IMR-90 (cell line): ENCODE results near the gene ANO2. TPM values are rescaled to one million over a fixed set of nuclear protein-coding genes. Genes with fewer than 3 reads are reported as not detected.

ENCODE experiments used
- ATAC-seq: fragments of 200-7000 bp; cut with Tn5 transposase; 2 replicates; pipeline ENCODE4 v1.9.1; 2020; ENCODE audit warnings: low read depth, mild to moderate bottlenecking, moderate library complexity
- BruUV-seq: library from RNA; stranded (reverse); fragments of 400-500 nt; replicated peaks from 2 replicates; lab custom pipeline; 2021; lab: Mats Ljungman, UMichigan
- CTCF ChIA-PET: fragments of 300-600 bp; formaldehyde crosslinking; extraction: SDS; loops from one replicate; lab custom pipeline; 2021; ENCODE audit warnings: antibody characterized with exemption; lab: Yijun Ruan, JAX
- POLR2A ChIA-PET: fragments of 300-600 bp; sonication (Branson Sonifier 250); formaldehyde crosslinking; loops from one replicate; lab custom pipeline; 2022; ENCODE audit warnings: antibody characterized with exemption; ENCODE audit not compliant: unreplicated experiment; lab: Charles Lee
- DNase-seq: peaks from one replicate; pipeline ENCODE4 v3.0.0; 2013
- H2AFZ ChIP-seq: replicated peaks from 2 replicates; pipeline ENCODE3; 2013; ENCODE audit warnings: low read length, mild to moderate bottlenecking; ENCODE audit not compliant: poor library complexity
- H2AK5ac ChIP-seq: 2 replicates; pipeline ENCODE4 v1.6.1; 2013; ENCODE audit warnings: low read depth, low read length, inconsistent platforms
- H2AK9ac ChIP-seq: replicated peaks from 2 replicates; pipeline ENCODE3; 2013; ENCODE audit warnings: mild to moderate bottlenecking, low read depth, low read length, moderate library complexity; ENCODE audit not compliant: poor library complexity
- H2BK120ac ChIP-seq: 2 replicates; pipeline ENCODE4 v1.6.1; 2013; ENCODE audit warnings: low read depth, low read length, inconsistent platforms
- H2BK15ac ChIP-seq: 3 replicates; pipeline ENCODE4 v1.6.1; 2013; ENCODE audit warnings: low read depth, low read length, inconsistent platforms
- H2BK20ac ChIP-seq: 2 replicates; pipeline ENCODE4 v1.6.1; 2013; ENCODE audit warnings: low read depth, mild to moderate bottlenecking, inconsistent platforms, low read length, moderate library complexity
- H2BK5ac ChIP-seq: 2 replicates; pipeline ENCODE4 v1.6.1; 2013; ENCODE audit warnings: mild to moderate bottlenecking, low read depth, low read length, inconsistent platforms; ENCODE audit not compliant: poor library complexity, severe bottlenecking
- H3K14ac ChIP-seq: replicated peaks from 2 replicates; pipeline ENCODE4 v1.6.1; 2013; ENCODE audit warnings: low read depth, low read length, inconsistent platforms
- H3K18ac ChIP-seq: 2 replicates; pipeline ENCODE4 v1.6.1; 2013; ENCODE audit warnings: low read depth, low read length, control low read depth
- H3K23ac ChIP-seq: 2 replicates; pipeline ENCODE4 v1.6.1; 2013; ENCODE audit warnings: low read depth, low read length, inconsistent platforms
- H3K27ac ChIP-seq: 2 replicates; pipeline ENCODE4 v1.5.1; 2013; ENCODE audit warnings: mild to moderate bottlenecking, control low read depth, low read length; ENCODE audit not compliant: insufficient read depth
- H3K27me3 ChIP-seq: 2 replicates; pipeline ENCODE4 v1.6.1; 2013; ENCODE audit warnings: low read length; ENCODE audit not compliant: control insufficient read depth, insufficient read depth
- H3K36me3 ChIP-seq: 2 replicates; pipeline ENCODE4 v1.6.1; 2013; ENCODE audit warnings: low read length, mixed read lengths; ENCODE audit not compliant: control insufficient read depth, insufficient read depth
- H3K4ac ChIP-seq: 2 replicates; pipeline ENCODE4 v1.6.1; 2013; ENCODE audit warnings: low read depth, low read length, inconsistent platforms
- H3K4me1 ChIP-seq: 2 replicates; pipeline ENCODE4 v1.6.1; 2013; ENCODE audit warnings: low read length, mixed read lengths; ENCODE audit not compliant: control insufficient read depth, insufficient read depth
- H3K4me2 ChIP-seq: 2 replicates; pipeline ENCODE4 v1.6.1; 2013; ENCODE audit warnings: low read depth, mild to moderate bottlenecking, control low read depth, low read length, moderate library complexity
- H3K4me3 ChIP-seq: 2 replicates; pipeline ENCODE4 v1.5.1; 2013; ENCODE audit warnings: low read depth, mild to moderate bottlenecking, control low read depth, low read length, moderate library complexity; ENCODE audit not compliant: insufficient read depth
- H3K56ac ChIP-seq: 2 replicates; pipeline ENCODE4 v1.6.1; 2013; ENCODE audit warnings: low read length, inconsistent platforms; ENCODE audit not compliant: insufficient read depth; ENCODE audit errors: extremely low read depth
- H3K79me1 ChIP-seq, 2 experiments: 2 replicates each; pipeline ENCODE4 v1.6.1; 2013; ENCODE audit warnings: low read length in 2 of 2, inconsistent platforms in 1 of 2, low read depth in 1 of 2
- H3K9ac ChIP-seq: 2 replicates; pipeline ENCODE4 v1.6.1; 2013; ENCODE audit warnings: low read depth, low read length, control low read depth
- H3K9me1 ChIP-seq: 2 replicates; pipeline ENCODE4 v1.6.1; 2013; ENCODE audit warnings: low read length, inconsistent platforms; ENCODE audit not compliant: insufficient read depth
- H3K9me3 ChIP-seq: 2 replicates; pipeline ENCODE4 v1.6.1; 2013; ENCODE audit warnings: low read length; ENCODE audit not compliant: control insufficient read depth, insufficient read depth
- H4K20me1 ChIP-seq: 2 replicates; pipeline ENCODE4 v1.6.1; 2013; ENCODE audit warnings: low read length, inconsistent platforms; ENCODE audit not compliant: insufficient read depth
- H4K5ac ChIP-seq: 2 replicates; pipeline ENCODE4 v1.6.1; 2013; ENCODE audit warnings: mild to moderate bottlenecking, low read depth, low read length, control low read depth
- H4K8ac ChIP-seq, 2 experiments: 2 replicates each; pipeline ENCODE4 v1.6.1; 2013; ENCODE audit warnings: low read depth in 2 of 2, low read length in 2 of 2, control low read depth in 1 of 2, inconsistent platforms in 1 of 2
- H4K91ac ChIP-seq: 2 replicates; pipeline ENCODE4 v1.6.1; 2013; ENCODE audit warnings: low read depth, low read length, inconsistent platforms; ENCODE audit not compliant: insufficient read depth
- BHLHE40 ChIP-seq: fragments of 150-350 bp; IDR thresholded peaks from 2 replicates; pipeline ENCODE4 v1.6.1; 2016; ENCODE audit warnings: mild to moderate bottlenecking, low read depth, low read length
- FOS ChIP-seq: fragments of 150-350 bp; IDR thresholded peaks from 2 replicates; pipeline ENCODE4 v1.6.1; 2016; ENCODE audit warnings: low read depth, low read length
- MAFK ChIP-seq: IDR thresholded peaks from 2 replicates; pipeline ENCODE4 v1.6.1; 2012; ENCODE audit warnings: low read depth, low read length, improper control_type of control experiment
- MAZ ChIP-seq: IDR thresholded peaks from 2 replicates; pipeline ENCODE4 v1.6.1; 2012; ENCODE audit warnings: low read depth, mild to moderate bottlenecking, low read length, improper control_type of control experiment, moderate library complexity, borderline replicate concordance
- NFE2L2 ChIP-seq: fragments of 150-350 bp; IDR thresholded peaks from 2 replicates; pipeline ENCODE4 v1.6.1; 2016; ENCODE audit warnings: low read depth, mild to moderate bottlenecking, low read length
- POLR2A ChIP-seq: IDR thresholded peaks from 2 replicates; pipeline ENCODE4 v1.6.1; 2012; ENCODE audit warnings: mild to moderate bottlenecking, low read depth, low read length
- RCOR1 ChIP-seq: IDR thresholded peaks from 2 replicates; pipeline ENCODE4 v1.6.1; 2012; ENCODE audit warnings: mild to moderate bottlenecking, low read length, improper control_type of control experiment; ENCODE audit not compliant: insufficient replicate concordance
- SMC3 ChIP-seq: fragments of 150-350 bp; IDR thresholded peaks from 2 replicates; pipeline ENCODE4 v1.6.1; 2016; ENCODE audit warnings: low read depth, mild to moderate bottlenecking, antibody characterized with exemption, low read length, moderate library complexity
- WGBS, 2 experiments: methylation state at CpG; one replicate each; pipeline versions ENCODE4 v1.1.5 to v1.1.7; 2013; ENCODE audit warnings: missing lambda C conversion rate in 2 of 2; ENCODE audit not compliant: insufficient read length in 1 of 2; ENCODE audit errors: extremely low coverage in 2 of 2; 5-methylcytosine and 5-hydroxymethylcytosine counted together
- dilution Hi-C: fragments of 300-500 bp; cut with HindIII; formaldehyde crosslinking; loops from one replicate; pipeline ENCODE4 v1.14.3; 2018; ENCODE audit warnings: low sequenced_read_pairs; ENCODE audit not compliant: unreplicated experiment
- in situ Hi-C: fragments of 300-500 bp; cut with MboI; formaldehyde crosslinking; loops from 3 replicates; pipeline ENCODE4 v1.14.3; 2019; ENCODE audit warnings: low sequenced_read_pairs, inconsistent platforms, mixed read lengths
- intact Hi-C: fragments of 100-400 bp; cut with micrococcal nuclease; formaldehyde crosslinking; loops from 2 replicates; pipeline ENCODE4 v1.10.0; 2022
- polyA plus RNA-seq, 3 experiments: library from polyadenylated mRNA; depleted of rRNA; stranded (reverse); fragments of >200 nt; gene quantifications; 2 replicates each; pipeline ENCODE4 v1.2.3, GENCODE V29; 2012; ENCODE audit warnings: low replicate concordance in 1 of 3
- total RNA-seq: library from RNA; depleted of rRNA; stranded (reverse); fragments of >200 nt; gene quantifications from 2 replicates; pipeline ENCODE4 v1.2.3, GENCODE V29; 2012
- TF ChIP-seq, protein P1 (sequence below): fragments of 150-350 bp; IDR thresholded peaks from 2 replicates; pipeline ENCODE4 v1.6.1; 2016; ENCODE audit warnings: low read depth, mild to moderate bottlenecking, low read length, moderate library complexity, borderline replicate concordance

The ANO2 gene
- total and polyA plus RNA-seq, 2 of the 4 experiments (the other 2 are of a cell fraction): 0.22 TPM; not detected in 1

DNA sequence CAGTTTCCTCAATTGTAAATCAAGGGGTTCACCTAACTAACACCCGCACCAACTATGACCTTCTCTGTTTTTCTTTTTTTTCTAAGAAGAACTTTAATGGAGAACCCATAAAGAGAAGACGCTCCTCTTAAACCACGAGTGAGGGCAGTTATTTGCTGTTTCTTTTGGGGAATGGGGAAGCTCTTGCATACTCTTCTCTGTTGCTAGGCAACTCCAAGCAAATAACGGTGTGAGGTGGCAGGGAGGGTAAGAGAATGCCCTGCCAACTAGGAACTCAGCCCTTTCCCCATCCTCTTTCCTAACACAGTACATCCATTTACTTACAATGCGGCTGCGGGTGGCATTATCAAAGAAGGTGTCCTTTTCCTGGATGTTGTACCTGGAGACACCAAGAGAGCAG lies 114.9 kb downstream of the ANO2 start:
- no peak overlapping the region for H3K23ac ChIP-seq
- no peaks in the 10 kb centered on the region for H3K9me1 ChIP-seq
- ChIA-PET POLR2A (no interaction called here), CTCF (no interaction called here)
- no peak overlapping the region for H4K5ac ChIP-seq
- in situ Hi-C loops: no loop called here
- H4K91ac ChIP-seq: no peak overlapping the region
- H3K4me2 ChIP-seq: no peak overlapping the region
- H3K56ac ChIP-seq: no peak overlapping the region
- no peak overlapping the region for H2BK15ac ChIP-seq
- no peak overlapping the region for H3K27ac ChIP-seq
- no peak overlapping the region for H2BK120ac ChIP-seq
- intact Hi-C loops: no loop called here
- no peak overlapping the region for H3K4ac ChIP-seq
- no peak overlapping the region for H2AK5ac ChIP-seq
- no peak overlapping the region for H4K8ac ChIP-seq
- no TSS peak for BruUV-seq
- H3K4me1 ChIP-seq: no peaks in the 10 kb centered on the region
- H3K4me3 ChIP-seq: no peak overlapping the region
- no peaks in the 10 kb centered on the region for H4K20me1 ChIP-seq
- no peak overlapping the region for H2BK20ac ChIP-seq
- H3K36me3 ChIP-seq: no peaks in the 10 kb centered on the region
- H3K18ac ChIP-seq: no peak overlapping the region
- H2BK5ac ChIP-seq: no peak overlapping the region
- H3K27me3 ChIP-seq: peaks cover 19% of the 10 kb centered on the region
- H2AK9ac ChIP-seq: no peak overlapping the region
- dilution Hi-C loops: no loop called here
- no peak overlapping the region for H3K9ac ChIP-seq
- H2AFZ ChIP-seq: no peak overlapping the region
- DNase-seq: no peak
- TF ChIP-seq, protein P1, sequence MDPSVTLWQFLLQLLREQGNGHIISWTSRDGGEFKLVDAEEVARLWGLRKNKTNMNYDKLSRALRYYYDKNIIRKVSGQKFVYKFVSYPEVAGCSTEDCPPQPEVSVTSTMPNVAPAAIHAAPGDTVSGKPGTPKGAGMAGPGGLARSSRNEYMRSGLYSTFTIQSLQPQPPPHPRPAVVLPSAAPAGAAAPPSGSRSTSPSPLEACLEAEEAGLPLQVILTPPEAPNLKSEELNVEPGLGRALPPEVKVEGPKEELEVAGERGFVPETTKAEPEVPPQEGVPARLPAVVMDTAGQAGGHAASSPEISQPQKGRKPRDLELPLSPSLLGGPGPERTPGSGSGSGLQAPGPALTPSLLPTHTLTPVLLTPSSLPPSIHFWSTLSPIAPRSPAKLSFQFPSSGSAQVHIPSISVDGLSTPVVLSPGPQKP: no peak
- no peak for TF ChIP-seq POLR2A
- TF ChIP-seq SMC3: no peak
- TF ChIP-seq NFE2L2: no peak
- TF ChIP-seq RCOR1: no peak
- TF ChIP-seq MAZ: no peak
- no peak for TF ChIP-seq FOS
- TF ChIP-seq MAFK: no peak
- no peak for TF ChIP-seq BHLHE40
- no peak for ATAC-seq
- no CpG with 5 or more reads among the region's 6 CpGs for WGBS, 2 experiments
- no peak overlapping the region for H3K14ac ChIP-seq
- no peaks in the 10 kb centered on the region for H3K9me3 ChIP-seq
- H3K79me1 ChIP-seq: no peaks in the 10 kb centered on the region
